ENCODE results near the gene GRID1.
A peak's percentile ranks its signal among the peaks of the same experiment; 100 is the strongest.
"Not testable (repeated sequence)": the region's sequence is repeated elsewhere in the genome, so short reads cannot be mapped to it uniquely, and the experiment has no call there.

Gene GRID1

DNA sequence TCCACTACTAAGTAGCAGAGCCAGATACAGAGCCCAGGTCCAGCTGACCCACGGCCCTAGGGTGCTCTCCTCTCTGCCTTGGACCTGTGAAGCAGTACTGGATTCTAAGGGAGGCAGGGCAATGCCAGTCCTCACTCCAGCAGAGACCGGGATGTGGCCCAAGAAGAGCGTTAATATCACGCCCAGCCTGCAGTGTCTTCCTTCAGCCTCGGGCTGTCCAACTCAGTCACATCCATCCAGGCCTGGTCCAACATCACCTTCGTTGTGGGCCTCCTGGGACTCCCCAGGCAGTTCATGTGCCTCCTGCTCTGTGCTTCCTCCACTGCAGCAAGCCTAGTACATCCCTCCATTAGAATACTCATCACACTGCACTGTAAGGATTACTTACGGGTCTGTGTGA, 114.5 kb downstream of the GRID1 start:
- no peak for ATAC-seq
- Mint-ChIP-seq H3K27me3 (peaks cover 32% of the 10 kb centered on the region), H3K4me3 (no peak overlapping the region), H3K9me3 (peaks cover 11% of the 10 kb centered on the region), H3K27ac (no peak overlapping the region), H3K36me3 (no peaks in the 10 kb centered on the region), H3K4me1 (no peaks in the 10 kb centered on the region)

DNA sequence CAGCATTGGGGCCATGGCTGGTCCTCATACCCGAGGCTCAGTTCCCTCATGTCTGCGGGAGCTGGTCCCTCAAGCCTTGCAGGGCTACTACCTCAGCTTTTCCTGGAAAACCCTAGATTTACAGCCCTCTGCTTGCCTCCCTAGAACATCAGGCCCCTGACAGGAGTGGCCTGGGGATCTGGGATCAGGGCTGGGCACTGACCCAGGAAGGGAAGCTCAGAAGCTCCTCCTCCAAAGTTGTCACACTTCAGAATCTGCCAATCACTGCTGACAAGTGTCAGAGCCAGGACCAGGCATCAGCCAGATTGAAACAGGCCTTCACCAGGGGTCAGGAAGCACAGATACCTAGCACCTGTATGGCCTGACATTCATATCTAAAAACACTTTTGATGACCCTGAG, 115.2 kb downstream of the GRID1 start:
- H3K36me3 Mint-ChIP-seq = no peaks in the 10 kb centered on the region
- peaks cover 14% of the 10 kb centered on the region for H3K9me3 Mint-ChIP-seq
- no peak overlapping the region for H3K4me3 Mint-ChIP-seq
- no peak for ATAC-seq
- no peak overlapping the region for H3K27ac Mint-ChIP-seq
- peaks cover 33% of the 10 kb centered on the region for H3K27me3 Mint-ChIP-seq
- H3K4me1 Mint-ChIP-seq = no peaks in the 10 kb centered on the region

DNA sequence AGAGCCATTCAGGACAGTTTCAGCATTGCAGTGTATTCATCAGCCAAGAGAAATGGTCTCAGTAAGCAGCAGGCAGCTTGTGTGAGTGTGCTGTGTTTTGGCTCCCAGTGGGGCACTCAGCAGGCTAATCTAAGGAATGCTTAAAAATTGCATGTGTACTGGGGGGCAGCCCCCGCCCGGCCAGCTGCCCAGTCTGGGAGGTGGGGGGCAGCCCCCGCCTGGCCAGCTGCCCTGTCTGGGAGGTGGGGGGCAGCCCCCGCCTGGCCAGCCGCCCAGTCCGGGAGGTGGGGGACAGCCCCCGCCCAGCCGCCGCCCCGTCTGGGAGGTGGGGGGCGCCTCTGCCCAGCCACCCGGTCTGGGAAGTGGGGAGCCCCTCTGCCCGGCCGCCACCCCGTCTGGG, 116.2 kb downstream of the GRID1 start:
- no peak for ATAC-seq
- Mint-ChIP-seq H3K27ac (no peak overlapping the region), H3K36me3 (no peaks in the 10 kb centered on the region), H3K27me3 (peaks cover 29% of the 10 kb centered on the region), H3K4me3 (no peak overlapping the region), H3K9me3 (peaks cover 14% of the 10 kb centered on the region), H3K4me1 (no peaks in the 10 kb centered on the region)

DNA sequence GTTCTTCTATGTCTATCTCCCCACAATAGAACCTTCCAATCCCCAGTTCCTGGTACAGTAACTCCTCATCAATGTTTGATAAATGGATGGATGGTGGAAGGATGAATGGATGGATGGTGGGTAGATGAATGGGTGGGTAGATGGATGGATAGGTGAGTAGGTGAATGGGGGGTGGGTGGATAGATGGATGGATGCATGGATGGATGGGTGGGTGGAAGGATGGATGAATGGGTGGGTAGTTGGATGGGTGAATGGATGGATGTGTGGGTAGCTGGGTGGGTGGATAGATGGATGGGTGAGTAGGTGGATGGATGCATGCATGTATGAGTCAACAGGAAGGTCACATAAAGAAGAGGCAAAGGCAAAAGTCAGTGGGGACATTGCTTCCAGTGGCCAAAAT, 116.8 kb downstream of the GRID1 start:
- Mint-ChIP-seq H3K4me1 (no peaks in the 10 kb centered on the region), H3K36me3 (no peaks in the 10 kb centered on the region), H3K9me3 (peaks cover 14% of the 10 kb centered on the region), H3K27me3 (peaks cover 34% of the 10 kb centered on the region), H3K4me3 (no peak overlapping the region), H3K27ac (no peak overlapping the region)
- no peak for ATAC-seq

DNA sequence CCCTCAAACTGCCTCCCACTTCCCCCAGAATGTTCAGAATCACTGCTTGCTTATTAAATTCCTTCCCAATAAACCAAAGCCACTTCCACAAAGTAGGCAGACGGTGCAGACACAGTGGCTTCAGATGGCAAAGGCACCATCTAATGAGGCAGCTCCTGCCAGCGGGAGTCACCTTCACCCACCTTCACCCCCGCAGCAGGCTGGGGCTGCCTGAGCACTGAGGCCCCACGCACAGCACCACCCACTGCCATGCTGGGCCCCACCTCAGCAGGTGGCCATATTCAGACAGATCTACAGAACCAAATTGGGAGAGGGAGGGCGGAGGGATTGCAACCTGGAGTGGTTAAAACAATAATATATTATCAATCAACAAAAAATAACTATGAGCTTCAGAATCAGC, 118.5 kb downstream of the GRID1 start:
- H3K36me3 Mint-ChIP-seq = no peaks in the 10 kb centered on the region
- H3K4me3 Mint-ChIP-seq = no peak overlapping the region
- H3K9me3 Mint-ChIP-seq = peaks cover 14% of the 10 kb centered on the region
- H3K27ac Mint-ChIP-seq = no peak overlapping the region
- ATAC-seq = no peak
- H3K4me1 Mint-ChIP-seq = no peaks in the 10 kb centered on the region
- peaks cover 24% of the 10 kb centered on the region for H3K27me3 Mint-ChIP-seq

DNA sequence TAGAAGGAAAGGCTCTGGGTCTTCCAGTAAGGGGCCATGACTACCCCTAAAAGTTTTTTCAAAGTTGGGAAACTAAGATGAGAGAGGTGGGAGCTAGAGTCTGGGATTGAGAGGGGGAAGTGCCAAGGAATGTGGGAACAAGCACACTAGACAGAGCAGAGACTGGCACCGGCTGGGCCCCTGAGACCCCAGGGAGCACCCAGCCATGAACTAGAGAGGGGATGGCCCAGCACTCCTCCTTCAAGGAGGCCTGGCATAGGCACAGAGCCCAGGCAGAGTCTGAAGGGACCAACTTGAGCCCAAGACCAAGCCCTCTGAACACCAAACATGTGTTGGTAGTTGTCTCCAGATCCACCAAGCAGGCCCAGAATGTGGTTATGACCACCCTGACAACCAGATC, 119.0 kb downstream of the GRID1 start:
- H3K4me3 Mint-ChIP-seq = no peak overlapping the region
- no peaks in the 10 kb centered on the region for H3K4me1 Mint-ChIP-seq
- ATAC-seq = no peak
- peaks cover 14% of the 10 kb centered on the region for H3K9me3 Mint-ChIP-seq
- peaks cover 24% of the 10 kb centered on the region for H3K27me3 Mint-ChIP-seq
- no peaks in the 10 kb centered on the region for H3K36me3 Mint-ChIP-seq
- H3K27ac Mint-ChIP-seq = no peak overlapping the region

DNA sequence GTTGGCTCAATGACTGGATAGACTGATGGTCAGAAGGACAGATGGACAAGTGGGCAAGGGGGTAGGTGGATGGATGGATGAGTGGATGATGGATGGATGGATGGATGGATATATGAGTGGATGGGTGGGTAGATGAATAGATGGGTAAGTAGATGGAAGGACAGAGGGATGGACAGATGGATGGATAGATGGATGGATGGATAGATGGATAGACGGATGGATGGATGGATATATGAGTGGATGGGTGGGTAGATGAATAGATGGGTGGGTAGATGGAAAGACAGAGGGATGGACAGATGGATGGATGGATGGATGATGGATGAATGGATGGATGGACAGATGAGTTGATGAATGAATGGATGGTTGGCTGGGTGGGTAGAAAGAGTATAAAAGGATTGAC, 119.5 kb downstream of the GRID1 start:
- no peaks in the 10 kb centered on the region for H3K4me1 Mint-ChIP-seq
- H3K27ac Mint-ChIP-seq = no peak overlapping the region
- H3K27me3 Mint-ChIP-seq = peaks cover 25% of the 10 kb centered on the region
- no peak for ATAC-seq
- H3K9me3 Mint-ChIP-seq = peaks cover 14% of the 10 kb centered on the region
- H3K4me3 Mint-ChIP-seq = no peak overlapping the region
- no peaks in the 10 kb centered on the region for H3K36me3 Mint-ChIP-seq

DNA sequence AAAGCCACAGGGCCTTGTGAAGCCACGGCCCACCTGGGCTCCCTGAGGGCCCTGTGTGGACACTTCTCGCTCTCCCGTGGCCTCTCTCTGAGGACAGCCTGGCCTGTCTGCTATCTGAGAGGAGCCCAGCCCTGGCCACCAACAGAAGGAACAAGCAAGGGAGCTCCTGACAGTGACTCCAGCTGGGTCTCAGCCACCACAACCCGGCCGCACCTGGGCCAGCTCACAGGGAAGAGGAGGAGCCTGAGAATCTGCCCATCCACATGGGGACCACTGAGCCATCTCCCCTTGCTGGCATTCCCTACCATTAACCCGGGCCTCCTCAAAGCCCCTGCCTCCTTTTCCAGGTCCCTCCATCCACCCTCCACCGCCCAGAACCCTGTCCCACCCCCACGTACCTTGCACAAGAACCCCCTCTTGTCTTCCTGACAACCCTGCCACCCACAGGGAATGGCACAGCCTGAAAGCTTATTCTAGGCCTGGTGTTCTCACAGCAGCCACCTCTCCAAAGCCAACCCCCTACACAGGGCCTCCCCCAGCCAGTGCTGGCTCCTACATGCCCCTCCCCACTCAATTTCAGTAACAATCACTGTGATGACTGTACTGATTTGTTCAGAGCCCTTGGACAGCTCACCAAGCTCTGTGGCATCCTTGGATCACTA, 120.2 kb downstream of the GRID1 start:
- Mint-ChIP-seq H3K4me3 (no peak overlapping the region), H3K9me3 (peaks cover 14% of the 10 kb centered on the region), H3K27me3 (peaks cover 31% of the 10 kb centered on the region), H3K36me3 (no peaks in the 10 kb centered on the region), H3K27ac (no peak overlapping the region), H3K4me1 (no peaks in the 10 kb centered on the region)
- no peak for ATAC-seq

DNA sequence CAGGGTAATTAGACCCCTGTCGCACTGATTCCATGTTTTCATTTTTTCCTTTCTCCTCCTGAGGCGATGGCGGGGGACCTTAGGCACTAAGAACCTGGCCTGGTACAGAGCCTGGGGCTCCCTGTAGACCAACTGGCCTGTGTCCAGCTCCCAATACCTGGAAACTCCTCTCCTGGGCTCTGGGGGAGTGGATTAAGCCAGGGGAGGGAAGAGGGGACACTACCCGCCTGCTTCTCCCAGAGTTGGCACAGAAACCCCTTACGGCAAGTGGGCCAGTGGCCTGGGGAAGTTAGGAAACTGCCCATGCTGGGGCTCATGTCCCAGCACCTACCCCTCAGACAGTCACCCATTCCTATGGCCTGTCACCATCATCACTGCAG, 121.6 kb downstream of the GRID1 start:
- Mint-ChIP-seq H3K36me3 (no peaks in the 10 kb centered on the region), H3K27me3 (peaks cover 31% of the 10 kb centered on the region), H3K9me3 (peaks cover 11% of the 10 kb centered on the region), H3K27ac (no peak overlapping the region), H3K4me3 (no peak overlapping the region), H3K4me1 (no peaks in the 10 kb centered on the region)
- no peak for ATAC-seq

DNA sequence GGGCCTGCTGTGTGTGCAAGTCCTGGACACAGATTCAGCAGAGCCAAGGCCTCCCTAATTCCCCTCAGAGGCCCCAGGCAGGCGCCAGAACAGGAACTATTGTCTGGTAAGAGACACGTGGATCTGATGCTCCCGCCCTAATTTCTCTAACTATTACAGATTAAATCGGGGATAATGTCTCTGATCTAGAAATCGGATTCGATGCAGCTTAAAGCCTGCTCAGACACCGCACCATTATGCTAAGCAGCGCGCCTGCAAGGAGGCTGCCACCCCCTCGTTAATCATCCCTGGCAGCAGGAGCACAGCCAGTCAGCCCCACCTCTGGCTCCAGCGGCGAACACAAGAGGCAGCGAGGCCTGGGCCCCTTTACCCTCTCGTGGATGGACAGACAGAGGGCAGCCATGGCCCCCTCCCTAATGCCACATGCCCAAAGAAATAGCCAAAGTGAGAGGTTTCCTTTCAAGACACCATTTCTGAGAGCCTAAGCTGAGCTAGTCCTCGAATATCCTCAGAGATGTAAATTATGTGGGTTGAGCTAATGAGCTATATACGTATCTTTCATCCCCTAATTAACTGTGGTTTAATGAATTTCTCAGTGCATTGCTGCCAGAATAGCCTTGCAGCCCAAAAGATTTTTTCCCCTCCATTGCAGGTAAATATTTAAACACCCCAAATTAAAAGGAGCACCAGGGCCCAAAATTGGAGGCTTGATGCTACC, 122.1 kb downstream of the GRID1 start:
- Mint-ChIP-seq H3K27me3 (peaks cover 31% of the 10 kb centered on the region), H3K4me1 (no peaks in the 10 kb centered on the region), H3K36me3 (no peaks in the 10 kb centered on the region), H3K4me3 (no peak overlapping the region), H3K27ac (no peak overlapping the region), H3K9me3 (peaks cover 9% of the 10 kb centered on the region)
- ATAC-seq = no peak

DNA sequence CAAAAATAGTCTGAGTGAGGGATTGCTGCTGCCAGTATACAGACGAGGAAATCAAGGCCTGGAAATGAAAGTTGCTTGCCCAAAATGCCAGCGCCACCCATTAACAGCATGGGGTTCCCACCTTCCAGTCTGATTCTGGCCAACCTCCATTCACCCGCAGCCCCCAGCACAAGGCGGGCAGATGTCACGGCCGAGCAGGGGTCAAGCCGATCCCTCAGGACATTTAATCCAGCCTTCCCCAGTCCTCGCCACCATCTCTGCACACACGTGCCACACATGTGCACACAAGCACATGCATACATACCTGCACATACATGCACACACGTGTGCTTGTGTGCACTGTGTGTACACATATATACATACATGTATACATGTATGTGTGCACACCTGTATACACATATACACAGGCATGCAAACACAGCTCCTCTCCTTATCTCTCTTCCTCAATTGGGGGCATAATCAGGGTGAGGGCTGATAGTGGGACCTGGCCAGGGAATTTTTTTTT, 122.9 kb downstream of the GRID1 start:
- Mint-ChIP-seq H3K4me3 (no peak overlapping the region), H3K27me3 (peaks cover 31% of the 10 kb centered on the region), H3K4me1 (no peaks in the 10 kb centered on the region), H3K9me3 (peaks cover 9% of the 10 kb centered on the region), H3K27ac (no peak overlapping the region), H3K36me3 (no peaks in the 10 kb centered on the region)
- ATAC-seq = no peak

DNA sequence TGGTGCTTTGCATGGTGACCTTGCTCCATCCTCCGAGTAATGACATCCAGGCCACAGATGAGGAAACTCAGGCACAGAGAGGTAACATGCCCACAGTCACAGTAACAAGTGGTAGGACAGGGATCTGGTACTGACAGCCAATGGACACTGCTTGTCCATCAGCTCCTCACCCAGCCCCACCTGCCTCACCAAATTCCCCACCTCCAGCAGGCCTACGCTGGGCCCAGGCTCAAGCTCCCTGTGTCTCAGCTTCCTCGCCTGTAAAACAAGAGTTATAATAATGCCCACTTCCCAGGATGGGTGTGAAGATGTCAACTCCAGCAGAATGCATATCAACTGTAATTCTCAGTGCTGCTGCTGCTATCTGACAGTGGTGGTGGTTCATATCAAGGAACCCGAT, 123.8 kb downstream of the GRID1 start:
- H3K27ac Mint-ChIP-seq = no peak overlapping the region
- H3K4me1 Mint-ChIP-seq = no peaks in the 10 kb centered on the region
- no peaks in the 10 kb centered on the region for H3K36me3 Mint-ChIP-seq
- no peak overlapping the region for H3K4me3 Mint-ChIP-seq
- H3K9me3 Mint-ChIP-seq = peaks cover 11% of the 10 kb centered on the region
- H3K27me3 Mint-ChIP-seq = peaks cover 31% of the 10 kb centered on the region
- no peak for ATAC-seq

DNA sequence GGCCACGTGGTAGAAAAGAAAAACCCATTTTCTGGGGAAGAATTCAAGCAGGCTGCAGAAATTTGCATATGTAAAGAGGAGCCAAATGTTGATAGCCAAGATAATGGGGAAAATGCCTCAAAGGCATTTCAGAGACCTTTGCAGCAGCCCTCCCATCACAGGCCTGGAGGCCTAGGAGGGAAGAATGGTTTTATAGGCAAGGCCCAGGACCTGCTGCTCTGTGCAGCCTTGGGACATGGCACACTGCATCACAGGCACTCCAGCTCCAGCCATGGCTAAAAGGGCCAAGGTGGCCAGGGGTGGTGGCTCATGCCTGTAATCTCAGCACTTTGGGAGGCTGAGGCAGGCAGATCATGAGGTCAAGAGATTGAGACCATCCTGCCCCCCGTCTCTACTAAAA, 128.5 kb downstream of the GRID1 start:
- not testable (repeated sequence) for H3K4me1 Mint-ChIP-seq, H3K4me3 Mint-ChIP-seq, ATAC-seq, H3K27ac Mint-ChIP-seq, H3K36me3 Mint-ChIP-seq
- peaks cover 15% of the 10 kb centered on the region for H3K27me3 Mint-ChIP-seq
- peaks cover 14% of the 10 kb centered on the region for H3K9me3 Mint-ChIP-seq

DNA sequence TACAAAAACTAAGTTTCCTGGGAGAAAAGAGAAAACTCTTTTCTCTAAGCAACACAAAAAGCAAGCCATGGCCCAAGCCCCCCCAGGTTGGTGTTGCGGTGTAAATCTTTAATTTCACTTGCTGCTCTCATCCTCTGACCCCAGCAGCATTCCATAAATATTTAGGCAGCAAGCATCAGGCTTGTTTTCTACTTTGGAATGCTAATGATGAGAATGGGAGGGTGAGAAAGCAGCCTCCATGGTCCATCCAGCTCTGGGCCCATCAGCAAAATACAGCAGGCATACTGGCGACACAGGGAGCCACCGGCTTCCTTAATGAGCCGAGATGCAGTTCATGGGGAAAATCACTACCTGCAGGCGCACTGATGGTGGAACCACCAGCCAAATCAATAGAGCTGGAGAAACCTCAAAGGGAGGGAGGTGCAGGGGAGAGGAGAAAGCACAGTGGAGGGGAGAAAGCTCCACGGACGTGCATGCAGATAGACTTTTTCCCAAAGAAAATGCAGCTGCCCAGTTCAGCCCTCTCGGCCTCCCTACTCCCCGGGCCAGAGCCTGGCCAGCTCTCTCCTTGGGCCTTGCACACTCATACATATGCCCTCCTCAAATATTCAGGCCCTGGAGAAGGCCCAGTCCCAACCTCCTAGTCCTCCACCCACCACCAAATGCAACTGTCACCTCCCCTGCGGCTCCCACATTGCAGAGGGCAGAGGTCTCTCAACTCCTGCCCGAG, 131.9 kb downstream of the GRID1 start:
- H3K4me3 Mint-ChIP-seq = no peak overlapping the region
- no peaks in the 10 kb centered on the region for H3K36me3 Mint-ChIP-seq
- peak; percentile 35 for ATAC-seq
- peaks cover 13% of the 10 kb centered on the region for H3K9me3 Mint-ChIP-seq
- no peaks in the 10 kb centered on the region for H3K4me1 Mint-ChIP-seq
- H3K27me3 Mint-ChIP-seq = peaks cover 9% of the 10 kb centered on the region
- no peak overlapping the region for H3K27ac Mint-ChIP-seq

DNA sequence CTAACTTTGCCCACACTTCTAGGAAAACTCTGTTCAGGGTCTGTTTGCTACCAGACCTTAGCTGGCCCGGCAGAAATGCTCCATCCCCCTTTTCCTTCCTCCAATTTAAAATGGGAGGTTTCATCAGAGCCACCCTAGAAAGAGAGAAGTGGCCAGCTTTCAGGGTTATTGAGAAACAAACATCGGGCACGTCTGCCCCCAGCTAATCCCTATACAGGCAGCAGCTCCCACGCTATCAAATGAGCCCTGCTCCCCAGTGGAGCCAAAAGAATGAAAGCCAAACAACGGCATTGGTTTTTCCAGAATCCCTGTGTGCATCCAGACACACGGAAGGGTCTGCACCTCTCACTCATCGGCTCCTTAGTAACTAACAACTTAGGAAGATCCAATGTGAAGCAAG, 132.5 kb downstream of the GRID1 start:
- Mint-ChIP-seq H3K9me3 (peaks cover 10% of the 10 kb centered on the region), H3K36me3 (no peaks in the 10 kb centered on the region), H3K4me1 (no peaks in the 10 kb centered on the region), H3K27ac (no peak overlapping the region), H3K4me3 (no peak overlapping the region), H3K27me3 (peaks cover 9% of the 10 kb centered on the region)
- ATAC-seq = no peak

DNA sequence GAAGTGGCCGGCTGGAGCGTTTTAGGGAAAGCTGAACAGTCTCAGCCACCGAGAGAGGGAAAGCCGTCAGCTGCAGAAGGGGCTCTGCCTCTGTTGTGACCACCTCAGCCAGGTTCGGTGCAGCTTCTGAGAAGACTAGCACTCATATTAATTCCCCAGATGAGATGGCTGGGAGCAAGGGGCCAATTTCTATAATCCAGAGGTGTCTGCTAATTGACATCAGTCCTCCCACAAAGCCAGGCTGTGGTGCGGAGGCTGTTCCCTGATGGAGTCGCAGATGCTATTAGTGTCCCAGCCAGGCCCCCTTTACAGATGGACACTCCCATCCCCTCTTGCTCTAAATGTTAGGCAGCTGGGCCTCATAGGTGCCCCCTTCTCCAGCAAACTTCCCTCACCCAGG, 133.5 kb downstream of the GRID1 start:
- Mint-ChIP-seq H3K27me3 (peaks cover 9% of the 10 kb centered on the region), H3K4me3 (no peak overlapping the region), H3K4me1 (no peaks in the 10 kb centered on the region), H3K9me3 (peaks cover 10% of the 10 kb centered on the region), H3K36me3 (no peaks in the 10 kb centered on the region), H3K27ac (no peak overlapping the region)
- no peak for ATAC-seq
